GOT3 (cell line): ENCODE measurements around the gene GNG12.
A peak's percentile ranks its signal among the peaks of the same experiment; 100 is the strongest.

Experiments used
- DNase-seq: peaks from one replicate; lab custom pipeline; 2025; ENCODE audit warnings: mixed read lengths; lab: John Stamatoyannopoulos, UW

The GNG12 gene

GRCh38 chr1:67832737-67833601 lies at the start of gene GNG12:
Gene GNG12, minus strand, starts transcription at chr1:67833467. Its CDS starts 125,781 bp downstream, at chr1:67707686.
- peak; percentile 57 for DNase-seq

GRCh38 chr1:67882196-67882958 lies 49.1 kb upstream of the GNG12 start:
- DNase-seq, result no peak

GRCh38 chr1:67880056-67880601 lies 46.9 kb upstream of the GNG12 start:
- no peak for DNase-seq

- no peak for DNase-seq
These were observed 46.2 kb upstream of the GNG12 start for GRCh38 chr1:67879485-67879884.

GRCh38 chr1:67874501-67875111 lies 41.3 kb upstream of the GNG12 start:
- no peak for DNase-seq

GRCh38 chr1:67869233-67869632 lies 36.0 kb upstream of the GNG12 start:
- no peak for DNase-seq

- DNase-seq, result no peak
These were observed 30.4 kb upstream of the GNG12 start for GRCh38 chr1:67863637-67864036.

GRCh38 chr1:67862685-67863084 lies 29.4 kb upstream of the GNG12 start:
- DNase-seq, result no peak

GRCh38 chr1:67861856-67862516 lies 28.7 kb upstream of the GNG12 start:
- DNase-seq, result no peak

GRCh38 chr1:67860776-67861175 lies 27.5 kb upstream of the GNG12 start:
- DNase-seq, result no peak

GRCh38 chr1:67856921-67857320 lies 23.7 kb upstream of the GNG12 start:
- no peak for DNase-seq

GRCh38 chr1:67855961-67856360 lies 22.7 kb upstream of the GNG12 start:
- DNase-seq, result no peak

- no peak for DNase-seq
These were observed 22.2 kb upstream of the GNG12 start for GRCh38 chr1:67855444-67855843.

GRCh38 chr1:67853704-67854103 lies 20.4 kb upstream of the GNG12 start:
- DNase-seq, result no peak

- no peak for DNase-seq
These were observed 18.5 kb upstream of the GNG12 start for GRCh38 chr1:67851800-67852199.

GRCh38 chr1:67850611-67851075 lies 17.4 kb upstream of the GNG12 start:
- no peak for DNase-seq

- DNase-seq, result no peak
These were observed 16.9 kb upstream of the GNG12 start for GRCh38 chr1:67850151-67850551.

- DNase-seq, result no peak
These were observed 14.2 kb upstream of the GNG12 start for GRCh38 chr1:67847466-67847865.

GRCh38 chr1:67846538-67846937 lies 13.3 kb upstream of the GNG12 start:
- DNase-seq, result no peak

- DNase-seq, result no peak
These were observed 11.7 kb upstream of the GNG12 start for GRCh38 chr1:67844988-67845387.

- DNase-seq, result no peak
These were observed 10.5 kb upstream of the GNG12 start for GRCh38 chr1:67843746-67844145.

GRCh38 chr1:67843331-67843730 lies 10.1 kb upstream of the GNG12 start:
- DNase-seq, result no peak
